ENCODE results near the gene NDST4.
"Not testable (repeated sequence)": the region's sequence is repeated elsewhere in the genome, so short reads cannot be mapped to it uniquely, and the experiment has no call there.

NDST4 gene

DNA sequence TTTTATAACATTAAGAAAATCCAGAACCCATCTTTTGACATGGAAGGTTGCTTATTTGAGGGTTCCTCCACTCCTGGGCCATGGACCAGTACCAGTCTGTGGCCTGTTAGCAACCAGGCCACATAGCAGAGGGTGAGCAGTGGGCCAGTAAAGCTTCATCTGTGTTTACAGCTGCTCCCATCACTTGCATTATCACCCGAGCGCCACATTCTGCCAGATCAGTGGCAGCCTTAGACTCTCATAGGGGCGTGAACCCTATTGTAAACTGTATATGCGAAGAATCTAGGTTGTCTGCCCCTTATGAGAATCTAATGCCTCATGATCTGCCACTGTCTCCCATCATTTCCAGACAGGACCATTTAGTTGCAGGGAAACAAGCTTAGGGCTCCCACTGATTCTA lies 58.6 kb downstream of the NDST4 start:
- DNase-seq (ENCODE audit: low read depth in 2 of 2): no peak

GRCh38 chr4:115053313-115053712 lies 60.1 kb downstream of the NDST4 start:
- no peak for DNase-seq (ENCODE audit: low read depth in 2 of 2)

DNA sequence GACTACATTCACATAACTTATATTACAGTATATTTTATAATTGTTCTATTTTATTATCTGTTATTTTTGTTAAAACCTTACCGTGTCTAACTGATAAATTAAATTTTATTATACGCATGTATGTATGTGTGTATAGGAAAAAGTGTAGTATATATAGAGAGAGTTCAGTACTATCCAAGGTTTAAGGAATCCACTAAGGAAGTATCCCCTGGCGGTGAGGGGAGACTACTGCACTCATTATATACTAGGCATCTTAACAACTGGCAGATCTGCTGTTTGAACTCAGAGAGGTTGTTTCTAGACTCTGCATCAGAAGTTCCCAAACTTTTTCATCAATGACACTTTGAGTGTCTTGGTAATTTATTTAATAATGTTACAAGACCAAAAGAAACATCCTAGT lies 70.9 kb downstream of the NDST4 start:
- DNase-seq (ENCODE audit: low read depth in 2 of 2): no peak

GRCh38 chr4:115030281-115030680 lies 83.1 kb downstream of the NDST4 start:
- no peak for DNase-seq (ENCODE audit: low read depth in 2 of 2)

DNA sequence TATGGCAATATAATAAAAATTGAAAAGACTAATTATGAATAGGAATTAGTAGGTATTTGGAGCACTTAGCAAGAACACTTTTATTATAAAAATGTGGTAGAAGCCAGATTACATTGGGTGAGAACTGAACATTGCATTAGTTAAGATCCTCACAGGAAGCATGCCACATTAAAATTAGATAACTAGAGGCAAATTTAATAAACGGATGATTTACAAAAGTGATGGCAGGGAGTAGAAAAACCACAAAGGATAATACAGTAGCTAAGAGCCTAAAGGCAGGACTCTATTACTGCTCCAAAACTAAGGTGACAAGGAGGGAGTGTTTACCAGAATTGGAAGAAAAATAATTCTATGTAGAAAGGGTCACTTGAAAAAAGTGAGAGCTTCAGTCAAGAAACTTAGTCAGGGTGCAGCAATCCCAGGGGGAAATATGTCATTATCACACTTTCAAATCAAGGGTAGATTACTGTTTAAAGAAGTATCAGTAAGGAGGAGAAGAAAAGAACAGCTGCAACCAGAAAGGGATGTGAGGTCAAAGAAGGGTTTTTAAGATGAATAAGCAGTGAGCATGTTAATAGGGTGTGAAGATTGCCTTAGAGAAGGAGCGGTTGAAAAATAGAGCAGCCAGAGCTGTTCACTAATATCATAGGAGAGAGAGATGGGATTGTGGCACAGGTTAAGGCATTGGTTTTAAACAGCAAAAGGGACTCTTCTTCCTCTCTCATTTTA lies 84.6 kb downstream of the NDST4 start:
- no peak for DNase-seq (ENCODE audit: low read depth in 2 of 2)

- DNase-seq (ENCODE audit: low read depth in 2 of 2): no peak
These were observed 113.5 kb downstream of the NDST4 start for GRCh38 chr4:114999880-115000279.

DNA sequence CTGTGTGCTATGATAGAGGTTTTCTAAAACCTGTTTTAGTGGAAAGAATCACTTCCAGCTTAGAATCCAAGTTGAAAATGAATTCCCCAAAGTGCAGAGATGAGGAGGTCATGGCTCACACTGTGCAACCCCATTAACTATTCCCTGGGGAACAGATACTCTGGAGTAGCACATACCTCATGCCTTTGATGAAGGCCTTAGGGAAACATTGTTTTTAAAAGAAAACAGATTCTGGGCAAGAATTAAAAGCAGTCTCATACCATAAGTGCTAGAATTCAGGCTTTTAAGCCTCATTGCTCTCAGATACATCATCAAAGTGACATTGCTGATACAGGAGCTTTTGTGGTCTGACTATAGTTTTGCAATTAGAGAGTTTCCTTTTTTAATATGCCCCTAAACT lies 115.1 kb downstream of the NDST4 start:
- no peak for DNase-seq (ENCODE audit: low read depth in 2 of 2)

DNA sequence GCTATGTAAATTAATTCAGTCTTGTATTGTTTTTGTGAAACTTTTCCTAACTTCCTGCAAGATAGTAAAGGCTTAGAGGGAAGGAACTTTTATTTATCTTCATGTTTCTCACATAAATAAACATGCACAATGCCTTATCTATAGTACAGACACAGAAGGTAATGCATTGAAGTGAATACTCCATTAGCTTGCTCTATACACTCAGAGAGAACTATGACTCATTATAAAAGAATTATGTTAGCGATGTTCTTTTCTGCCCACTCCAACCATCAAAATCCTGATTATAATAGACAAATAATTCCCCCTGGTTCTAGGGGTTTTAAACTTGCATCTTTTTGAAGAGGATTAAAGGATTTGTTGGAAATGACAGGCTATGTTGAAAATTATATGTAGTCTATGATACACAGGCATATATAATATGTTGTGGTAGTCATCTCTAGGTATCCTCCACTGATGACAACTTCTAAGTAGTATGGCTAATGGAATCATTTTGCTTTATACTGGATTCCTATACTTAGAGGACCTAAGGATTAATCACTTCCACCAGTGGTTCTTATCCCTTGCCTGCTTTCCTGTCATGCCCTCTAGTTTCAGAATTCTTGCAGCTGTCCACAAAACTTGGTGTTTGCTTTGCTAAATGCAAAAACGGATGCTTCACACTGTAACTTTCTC lies 115.7 kb downstream of the NDST4 start:
- no peak for DNase-seq (ENCODE audit: low read depth in 2 of 2)

DNA sequence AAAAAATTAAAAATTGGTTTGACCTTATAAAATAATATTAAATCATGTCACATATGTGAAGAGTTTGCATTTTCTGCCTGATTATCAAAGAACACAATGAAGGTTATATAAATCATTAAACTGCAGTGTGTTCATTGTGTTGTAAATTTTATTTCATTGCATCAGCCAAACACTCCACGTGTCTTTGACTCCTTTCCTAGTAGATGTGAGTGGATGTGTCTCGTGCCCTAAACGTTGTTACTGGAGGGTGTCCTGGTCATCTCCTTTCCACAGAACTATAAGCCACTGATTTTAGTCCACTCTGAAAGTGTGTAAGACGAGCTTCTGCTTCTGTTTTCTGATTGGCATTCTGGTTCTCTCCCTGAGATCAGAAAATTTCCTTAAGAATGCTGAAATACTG lies 127.3 kb downstream of the NDST4 start:
- DNase-seq (ENCODE audit: low read depth in 2 of 2): no peak

DNA sequence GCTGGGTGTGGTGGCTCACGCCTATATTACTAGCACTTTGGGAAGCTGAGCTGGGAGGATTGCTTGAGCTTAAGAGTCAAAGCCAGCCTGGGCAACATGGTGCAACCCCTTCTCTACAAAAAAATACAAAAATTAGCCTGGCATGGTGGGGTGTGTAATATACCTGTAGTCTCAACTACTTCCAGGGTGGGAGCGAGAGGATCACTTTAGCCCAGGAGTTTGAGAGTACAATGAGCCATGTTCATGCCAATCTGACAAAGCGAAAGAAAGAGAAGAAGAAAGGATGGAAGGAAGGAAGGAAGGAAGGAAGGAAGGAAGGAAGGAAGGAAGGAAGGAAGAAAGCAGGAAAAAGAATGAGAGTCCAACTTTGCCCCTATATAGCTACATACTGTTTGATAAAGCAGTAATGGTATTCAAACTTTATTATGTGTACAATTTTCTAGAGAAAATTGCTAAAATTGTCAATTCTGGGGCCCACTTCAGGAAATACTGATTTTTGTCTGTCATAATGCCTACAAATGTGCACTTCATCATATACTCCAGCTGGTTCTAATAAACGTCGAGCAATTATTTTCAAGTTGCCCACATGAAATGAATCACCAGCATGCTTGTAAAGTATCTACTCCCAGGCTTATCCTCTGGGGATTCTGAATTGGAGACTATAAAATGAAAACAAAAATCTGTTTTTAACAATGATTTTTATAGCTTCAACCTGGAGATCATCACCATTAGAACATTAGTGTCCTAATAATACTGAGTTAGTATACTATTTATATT lies 132.3 kb downstream of the NDST4 start:
- no peak for DNase-seq (ENCODE audit: low read depth in 2 of 2)

- DNase-seq (ENCODE audit: low read depth in 2 of 2): not testable (repeated sequence)
These were observed 133.0 kb downstream of the NDST4 start for GRCh38 chr4:114980399-114980798.

- no peak for DNase-seq (ENCODE audit: low read depth in 2 of 2)
These were observed 136.5 kb downstream of the NDST4 start for GRCh38 chr4:114976901-114977300.

DNA sequence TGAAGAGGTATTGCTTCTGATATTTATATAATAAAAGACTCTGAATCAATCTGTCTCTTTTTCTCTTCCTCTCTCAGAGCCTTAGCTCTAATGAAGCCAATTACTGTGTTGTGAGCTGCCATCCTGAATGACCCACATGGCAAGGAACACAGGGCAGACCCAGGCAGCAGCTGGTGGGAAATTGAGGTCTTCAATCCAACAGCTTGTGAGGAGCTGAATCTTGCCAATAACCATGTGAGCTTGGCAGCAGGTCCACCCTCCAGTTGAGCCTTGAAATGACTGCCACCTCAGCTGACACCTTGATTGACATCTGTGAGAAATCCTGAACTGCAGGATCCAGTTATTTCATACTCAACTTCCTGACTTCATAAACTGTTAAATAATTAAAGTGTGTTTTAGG lies 149.4 kb downstream of the NDST4 start:
- DNase-seq (ENCODE audit: low read depth in 2 of 2): no peak

DNA sequence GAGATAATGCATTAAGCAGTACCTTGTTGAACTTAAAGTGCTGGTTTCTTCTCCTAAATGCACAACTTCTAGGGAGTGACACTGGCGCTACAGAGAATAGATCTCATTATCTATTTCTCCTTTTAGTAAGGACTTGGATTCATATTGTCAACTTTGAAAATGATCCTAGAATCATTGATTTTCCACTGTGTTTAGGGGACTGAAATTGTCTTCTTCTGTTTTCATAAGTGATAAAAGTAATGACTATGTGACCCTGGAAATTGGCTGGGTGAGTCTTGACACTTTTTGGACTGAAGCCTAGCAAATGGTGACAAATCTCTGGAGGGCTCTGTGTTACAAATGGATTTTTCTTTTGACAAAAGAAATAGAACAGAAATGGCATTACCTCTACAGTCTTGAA lies 167.8 kb downstream of the NDST4 start:
- DNase-seq (ENCODE audit: low read depth in 2 of 2): no peak

- no peak for DNase-seq (ENCODE audit: low read depth in 2 of 2)
These were observed 171.9 kb downstream of the NDST4 start for GRCh38 chr4:114941503-114941902.

DNA sequence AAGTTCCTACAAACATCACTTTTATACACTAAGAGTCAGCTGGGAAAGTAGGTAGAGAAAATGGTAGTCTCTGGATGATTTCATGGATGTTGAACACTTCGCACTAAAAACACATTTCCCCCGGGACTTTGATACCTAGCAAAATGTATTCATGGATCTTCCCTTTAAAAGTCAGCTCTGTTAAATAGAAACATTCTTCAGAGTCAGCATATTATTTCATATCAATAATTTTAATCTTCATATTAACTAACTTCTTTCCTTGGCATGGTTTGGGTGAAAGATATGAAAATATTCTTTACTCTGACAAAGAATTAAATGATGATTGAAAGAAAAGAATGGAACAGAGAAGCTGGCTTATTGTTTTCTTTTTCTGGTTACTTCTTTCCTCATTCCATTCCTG lies 185.5 kb downstream of the NDST4 start:
- no peak for DNase-seq (ENCODE audit: low read depth in 2 of 2)

DNA sequence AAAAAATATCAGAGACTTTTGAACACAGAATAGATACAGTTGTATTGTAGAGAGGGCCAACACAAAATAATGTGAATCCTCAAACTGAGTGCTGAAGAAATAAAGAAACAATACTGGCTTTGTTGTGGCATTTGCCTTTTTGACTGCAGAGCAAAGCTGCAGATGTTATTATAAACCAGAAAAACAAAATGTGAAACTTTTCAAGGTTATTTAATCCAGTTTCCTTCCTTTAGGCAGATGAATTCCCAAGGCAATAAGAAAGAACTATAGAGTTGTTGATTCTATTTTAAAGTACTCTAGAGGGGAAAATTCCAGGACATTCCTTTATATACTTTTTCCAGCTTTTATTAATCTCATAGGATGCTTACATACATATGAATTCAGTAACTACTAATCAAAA lies 186.8 kb downstream of the NDST4 start:
- DNase-seq (ENCODE audit: low read depth in 2 of 2): no peak

DNA sequence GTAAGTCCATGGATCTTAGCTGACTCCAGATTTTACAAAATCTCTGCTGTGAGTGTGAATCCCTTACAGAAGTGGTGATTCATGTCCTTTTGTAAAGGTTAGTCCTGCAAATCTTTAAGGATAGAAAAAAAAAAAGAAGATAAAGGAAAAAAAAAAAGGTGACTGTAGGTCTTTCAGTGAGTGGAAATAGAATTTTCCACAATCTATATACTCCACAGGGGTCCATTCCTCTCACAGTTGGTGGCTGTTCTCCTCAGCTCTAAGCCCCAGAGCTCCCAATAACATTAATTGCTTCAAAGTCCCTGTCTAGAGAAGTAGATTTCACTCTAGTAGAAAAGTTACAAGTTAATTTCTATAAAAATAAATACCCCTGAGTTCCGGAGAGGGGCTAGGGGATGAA lies 189.1 kb downstream of the NDST4 start:
- no peak for DNase-seq (ENCODE audit: low read depth in 2 of 2)

- DNase-seq (ENCODE audit: low read depth in 2 of 2): no peak
These were observed 190.9 kb downstream of the NDST4 start for GRCh38 chr4:114922592-114922933.

DNA sequence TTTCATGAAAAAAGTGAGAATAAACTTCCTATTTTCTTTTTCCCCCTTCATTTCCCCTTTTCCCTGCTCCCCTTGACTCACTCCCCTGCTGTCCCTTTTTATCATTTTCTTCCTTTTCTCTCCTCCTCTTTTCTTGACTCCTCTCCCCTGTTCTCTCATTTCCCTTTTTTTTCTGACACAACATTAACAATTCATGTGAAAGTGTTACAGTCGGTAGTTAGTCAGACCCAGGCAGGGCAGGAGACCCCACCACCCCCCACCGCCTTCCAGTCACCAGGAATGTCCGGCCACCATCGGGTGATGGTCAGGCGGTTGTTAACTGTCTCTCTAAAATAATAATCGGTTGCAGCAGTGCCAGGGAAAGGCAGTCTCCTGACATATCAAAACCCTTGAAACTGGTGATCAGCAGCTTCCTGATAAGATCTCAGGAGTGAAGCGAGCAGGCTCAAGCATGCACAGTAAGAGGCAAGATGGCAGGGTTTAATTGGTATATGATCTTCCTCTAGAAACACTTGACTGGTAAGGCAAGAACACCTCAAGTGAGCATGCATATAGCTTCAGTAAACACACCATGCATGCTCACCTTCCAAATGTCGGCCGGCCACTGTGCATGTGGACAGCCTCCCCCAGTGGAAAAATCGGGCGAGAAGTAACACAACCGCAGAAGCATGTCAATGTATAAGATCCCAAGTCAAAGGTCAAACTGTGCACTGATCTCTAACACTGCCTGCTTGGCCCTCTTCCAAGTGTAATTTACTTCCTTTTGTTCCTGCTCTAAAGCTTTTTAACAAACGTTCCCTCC lies 191.4 kb downstream of the NDST4 start:
- DNase-seq (ENCODE audit: low read depth in 2 of 2): no peak

GRCh38 chr4:114921191-114921590 lies 192.2 kb downstream of the NDST4 start:
- no peak for DNase-seq (ENCODE audit: low read depth in 2 of 2)

GRCh38 chr4:114911111-114911510 lies 202.3 kb downstream of the NDST4 start:
- DNase-seq (ENCODE audit: low read depth in 2 of 2): no peak

Data from activated CD4-positive, alpha-beta T cell treated with anti-CD3 and anti-CD28 coated beads for 24 hours (primary cell).